Measurements from ENCODE around the gene FBXO3. TPM values are rescaled to one million over a fixed set of nuclear protein-coding genes. Genes with fewer than 3 reads are reported as not detected.
A peak's percentile ranks its signal among the peaks of the same experiment; 100 is the strongest.

Gene FBXO3
- total and polyA plus RNA-seq, 2 of the 8 experiments (the other 6 are each of a cell fraction or from before 2014, with no cell fraction given): 15.9 to 25.7 TPM

GRCh38 chr11:33735271-33736147 lies 38.8 kb downstream of the FBXO3 start:
- Histone ChIP-seq H4K91ac (replicated peaks; ENCODE audit: insufficient read length, low read length) (no peak overlapping the region), H3K23ac (ENCODE audit: insufficient read length) (no peak overlapping the region), H3K23me2 (ENCODE audit: low read depth, low read length) (peaks cover 9% of the 10 kb centered on the region), H3K4ac (replicated peaks; ENCODE audit: insufficient read length, low read depth, low read length) (peak overlapping the region; percentile 22), H2AFZ (ENCODE audit: low read length) (no peak overlapping the region), H3K79me2 (ENCODE audit: control insufficient read depth in 1 of 2, insufficient read depth in 2 of 2, low read length in 2 of 2) (peaks cover 2 to 37% of the 10 kb centered on the region in 2 experiments; a peak in 3 of 4 replicates), H3K18ac (ENCODE audit: extremely low read depth, low read length) (no peak overlapping the region; the same call in 1 of the 2 replicates), H3K9me3 (ENCODE audit: insufficient read depth in 2 of 2, low read depth in 1 of 2, low read length in 1 of 2) (no peaks in the 10 kb centered on the region), H3K36me3 (ENCODE audit: control insufficient read depth in 2 of 4, insufficient read depth in 4 of 4, low read length in 3 of 4) (no peaks in the 10 kb centered on the region; a peak in 1 of 8 replicates), H2BK5ac (ENCODE audit: low read depth, low read length) (no peak overlapping the region), H3K4me2 (ENCODE audit: insufficient read depth in 1 of 2, low read depth in 2 of 2, low read length in 2 of 2) (peak overlapping the region; percentile 74), H4K8ac (ENCODE audit: extremely low read depth, insufficient read depth, low read length) (peak overlapping the region; percentile 75), H3K9ac (replicated peaks in 1 of 4; ENCODE audit: extremely low read depth in 1 of 4, low read depth in 3 of 4, low read length in 3 of 4) (peak overlapping the region; percentile 46 to 78 (median 68)), H2BK120ac (replicated peaks; ENCODE audit: low read depth, low read length) (no peak overlapping the region), H3K27me3 (replicated peaks in 1 of 4; ENCODE audit: control insufficient read depth in 3 of 4, extremely low read depth in 1 of 4, insufficient read depth in 3 of 4, low read length in 3 of 4) (peaks cover 0 to 6% (median 4%) of the 10 kb centered on the region in 4 experiments; a peak in 3 of 7 replicates), H3K14ac (ENCODE audit: insufficient read length) (no peak overlapping the region), H4K20me1 (replicated peaks in 1 of 2; ENCODE audit: control insufficient read depth in 1 of 2, insufficient read depth in 2 of 2, low read length in 2 of 2) (peaks cover 3 to 12% of the 10 kb centered on the region in 2 experiments), H2AK5ac (ENCODE audit: low read depth, low read length) (no peak overlapping the region), H2BK20ac (ENCODE audit: low read length) (no peak overlapping the region; the same call in 1 of the 2 replicates), H3K79me1 (ENCODE audit: low read depth, low read length) (no peaks in the 10 kb centered on the region), H3K56ac (replicated peaks; ENCODE audit: insufficient read length, low read depth, low read length) (peak overlapping the region; percentile 62), H2BK12ac (ENCODE audit: low read depth, low read length) (no peak overlapping the region), H3K4me1 (replicated peaks in 1 of 4; ENCODE audit: control insufficient read depth in 3 of 4, insufficient read depth in 4 of 4, low read length in 3 of 4) (peaks cover 6 to 9% (median 6%) of the 10 kb centered on the region in 4 experiments; a peak in 5 of 7 replicates), H2BK15ac (ENCODE audit: low read length) (no peak overlapping the region), H3K4me3 (ENCODE audit: extremely low read depth in 1 of 4, insufficient read depth in 2 of 4, low read depth in 3 of 4, low read length in 4 of 4) (peak overlapping the region; percentile 72 to 98 (median 80)), H4K5ac (ENCODE audit: insufficient read length, low read depth, low read length) (no peak overlapping the region), H3K27ac (ENCODE audit: low read depth, low read length) (peak overlapping the region; percentile 38; the same call in 1 of the 2 replicates)
- DNase-seq (ENCODE audit: low read depth in 1 of 2, low spot score in 2 of 2) (peak in 1 of 2 experiments; percentile 54), FAIRE-seq (no peak)
- CTCF ChIA-PET (ENCODE audit: partially characterized antibody): interaction anchor here (0.7 to 1.2 kb wide), 3 partner anchors 40 to 45 kb away, joined by 3 to 5 read pairs (median 3); no protein-coding TSS in a partner anchor
- 5% methylated on average over 39 of the region's 53 CpGs; no CpG with 5 or more reads in 1 of the 2 experiments for WGBS, 2 experiments (ENCODE audit: extremely low coverage in 1 of 2, insufficient coverage in 1 of 2, insufficient read length in 1 of 2, insufficient replicate concordance in 2 of 2, low coverage in 1 of 2, low lambda C conversion rate in 2 of 2, missing lambda C conversion rate in 1 of 2)
- POLR2A ChIA-PET (ENCODE audit: partially characterized antibody): interaction anchor here (0.6 to 1.4 kb wide), 5 partner anchors 9 to 1482 kb away, joined by 3 to 4 read pairs (median 3); no protein-coding TSS in a partner anchor
- no peak for TF ChIP-seq SP4 (IDR thresholded peaks at IDR 0.05; ENCODE audit: low read length)
- TF ChIP-seq ASH2L (IDR thresholded peaks at IDR 0.05; ENCODE audit: low read length): peak; percentile 55
- 0 out of 4 replicates have a peak, but pooled peaks of 1 of the 2 experiments have one; percentile 12 for TF ChIP-seq SIN3A (conservative IDR thresholded peaks at IDR 0.05 in 1 of 2, IDR thresholded peaks at IDR 0.05 in 1 of 2; ENCODE audit: low read depth in 1 of 2, low read length in 2 of 2)
- no peak for TF ChIP-seq GTF2F1 (IDR thresholded peaks at IDR 0.05; ENCODE audit: borderline replicate concordance, low read depth, low read length)
- no peak for TF ChIP-seq EGR1 (IDR thresholded peaks at IDR 0.05; ENCODE audit: borderline replicate concordance, low read depth, low read length)
- TF ChIP-seq POU5F1 (IDR thresholded peaks at IDR 0.05; ENCODE audit: low read depth, low read length): no peak
- peak; percentile 34; the same call in 1 of the 2 replicates for TF ChIP-seq RBBP5 (IDR thresholded peaks at IDR 0.05; ENCODE audit: borderline replicate concordance, low read depth, low read length)
- TF ChIP-seq MAX (IDR thresholded peaks at IDR 0.05): no peak
- peak in 1 of 2 experiments; percentile 30; a peak in 1 of 3 replicates for TF ChIP-seq POLR2A (IDR thresholded peaks at IDR 0.05; ENCODE audit: control extremely low read depth in 1 of 2, low read depth in 2 of 2, low read length in 2 of 2)

Data from H1 (cell line).